Measurements from ENCODE around the gene ZNF341. TPM values are rescaled to one million over a fixed set of nuclear protein-coding genes. Genes with fewer than 3 reads are reported as not detected.
A peak's percentile ranks its signal among the peaks of the same experiment; 100 is the strongest.

Gene ZNF341
- total and polyA plus RNA-seq, 9 of the 15 experiments (the other 6 are each of a cell fraction or from before 2014, with no cell fraction given) = 0.08 to 2.6 (median 1.0) TPM

DNA sequence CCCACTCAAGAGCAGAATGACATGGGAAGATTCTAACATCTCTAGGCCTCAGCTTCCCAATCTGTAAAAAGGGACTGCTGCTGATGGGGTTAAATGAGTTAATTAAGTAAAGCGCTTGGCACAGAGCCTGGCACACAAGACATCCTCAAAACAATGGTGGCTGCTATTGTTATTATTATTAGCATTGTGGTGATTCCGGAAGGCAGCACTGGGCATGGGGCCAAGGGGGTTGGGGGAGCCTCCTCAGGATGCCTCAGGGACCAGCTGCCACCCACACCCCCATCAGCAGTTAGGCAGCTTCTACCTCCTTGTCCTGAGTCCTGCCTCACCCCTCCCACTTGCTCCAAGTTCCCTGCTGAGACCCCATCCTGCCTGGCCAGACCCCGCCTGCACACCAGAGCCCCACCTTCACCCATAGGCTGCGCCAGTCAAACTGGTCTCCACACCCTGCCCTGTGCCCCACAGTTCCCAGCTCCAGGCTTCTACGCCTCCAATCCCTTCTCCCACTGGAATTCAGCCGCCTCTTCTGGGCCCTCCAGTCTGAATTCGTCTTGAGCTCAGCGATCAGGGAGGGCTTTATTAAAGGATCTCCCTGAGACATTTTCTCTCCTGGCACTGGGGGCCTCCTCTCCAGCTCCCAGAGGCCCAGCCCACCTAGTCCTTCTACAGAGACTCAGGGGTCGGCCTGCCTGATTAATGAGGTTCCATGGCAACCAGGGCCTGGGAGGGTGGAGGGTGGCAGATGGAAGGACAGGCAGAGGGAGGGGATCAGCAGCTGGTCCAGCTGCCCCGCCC lies 47.1 kb upstream of the ZNF341 start (continued):
- TF ChIP-seq GTF3C2 (IDR thresholded peaks at IDR 0.05; ENCODE audit: borderline replicate concordance, extremely low read depth, insufficient read length) (no peak), HNRNPK (IDR thresholded peaks at IDR 0.05; ENCODE audit: low read depth, low read length, poor library complexity, severe bottlenecking) (no peak), TGIF2 (CRISPR knock-in tag; IDR thresholded peaks at IDR 0.05) (no peak), NFIC (IDR thresholded peaks at IDR 0.05) (peak; percentile 58), TFE3 (CRISPR knock-in tag; IDR thresholded peaks at IDR 0.05) (no peak), LEF1 (IDR thresholded peaks at IDR 0.05) (no peak), ZNF77 (CRISPR knock-in tag; IDR thresholded peaks at IDR 0.05) (no peak), GTF2E2 (tag; IDR thresholded peaks at IDR 0.05) (no peak)
- TF ChIP-seq, protein P1, sequence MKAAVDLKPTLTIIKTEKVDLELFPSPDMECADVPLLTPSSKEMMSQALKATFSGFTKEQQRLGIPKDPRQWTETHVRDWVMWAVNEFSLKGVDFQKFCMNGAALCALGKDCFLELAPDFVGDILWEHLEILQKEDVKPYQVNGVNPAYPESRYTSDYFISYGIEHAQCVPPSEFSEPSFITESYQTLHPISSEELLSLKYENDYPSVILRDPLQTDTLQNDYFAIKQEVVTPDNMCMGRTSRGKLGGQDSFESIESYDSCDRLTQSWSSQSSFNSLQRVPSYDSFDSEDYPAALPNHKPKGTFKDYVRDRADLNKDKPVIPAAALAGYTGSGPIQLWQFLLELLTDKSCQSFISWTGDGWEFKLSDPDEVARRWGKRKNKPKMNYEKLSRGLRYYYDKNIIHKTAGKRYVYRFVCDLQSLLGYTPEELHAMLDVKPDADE (conservative IDR thresholded peaks at IDR 0.05; ENCODE audit: control insufficient read depth, low read depth, low read length) = no peak

Data from K562 (cell line).